Activated naive CD4-positive, alpha-beta T cell treated with anti-CD3 and anti-CD28 coated beads, Interleukin-2, amount 50 U/mL, for 24 hours (primary cell): Measurements from ENCODE around the gene SBK1.

Source experiments
- H3K27ac Mint-ChIP-seq: one replicate; pipeline ENCODE4 v1.8.0; 2021; ENCODE audit warnings: mild to moderate bottlenecking, mixed read lengths
- H3K27me3 Mint-ChIP-seq: one replicate; pipeline ENCODE4 v1.8.0; 2021; ENCODE audit warnings: mixed read lengths
- H3K36me3 Mint-ChIP-seq: one replicate; pipeline ENCODE4 v1.8.0; 2021; ENCODE audit warnings: mixed read lengths
- H3K4me1 Mint-ChIP-seq: one replicate; pipeline ENCODE4 v1.8.0; 2021; ENCODE audit warnings: mixed read lengths
- H3K4me3 Mint-ChIP-seq: one replicate; pipeline ENCODE4 v1.8.0; 2021; ENCODE audit warnings: mild to moderate bottlenecking, mixed read lengths
- H3K9me3 Mint-ChIP-seq: one replicate; pipeline ENCODE4 v1.8.0; 2021; ENCODE audit warnings: mixed read lengths

Gene SBK1

DNA sequence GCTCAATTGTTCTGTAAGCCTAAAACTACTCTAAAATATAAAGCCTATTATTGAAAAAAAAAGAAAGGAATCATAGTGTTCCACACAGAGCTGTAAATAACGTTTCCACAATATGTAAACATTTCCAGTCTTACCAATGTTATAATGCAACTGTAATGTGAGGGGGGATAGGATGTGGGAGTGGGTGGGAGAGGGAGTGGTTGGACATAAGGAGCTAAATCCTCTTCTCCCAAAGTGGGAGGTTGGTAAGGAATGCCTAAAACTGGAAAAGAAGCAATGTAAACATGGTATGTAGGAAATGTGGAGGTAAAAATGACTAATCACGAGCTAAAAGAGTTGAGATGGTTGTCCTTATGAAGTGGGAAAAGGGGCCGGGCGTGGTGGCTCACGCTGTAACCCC lies 17.6 kb upstream of the SBK1 start:
- H3K4me1 Mint-ChIP-seq = peaks cover 45% of the 10 kb centered on the region
- no peak overlapping the region for H3K4me3 Mint-ChIP-seq
- H3K9me3 Mint-ChIP-seq = no peaks in the 10 kb centered on the region
- H3K27me3 Mint-ChIP-seq = no peaks in the 10 kb centered on the region
- no peaks in the 10 kb centered on the region for H3K36me3 Mint-ChIP-seq
- H3K27ac Mint-ChIP-seq = peak overlapping the region; percentile 27

DNA sequence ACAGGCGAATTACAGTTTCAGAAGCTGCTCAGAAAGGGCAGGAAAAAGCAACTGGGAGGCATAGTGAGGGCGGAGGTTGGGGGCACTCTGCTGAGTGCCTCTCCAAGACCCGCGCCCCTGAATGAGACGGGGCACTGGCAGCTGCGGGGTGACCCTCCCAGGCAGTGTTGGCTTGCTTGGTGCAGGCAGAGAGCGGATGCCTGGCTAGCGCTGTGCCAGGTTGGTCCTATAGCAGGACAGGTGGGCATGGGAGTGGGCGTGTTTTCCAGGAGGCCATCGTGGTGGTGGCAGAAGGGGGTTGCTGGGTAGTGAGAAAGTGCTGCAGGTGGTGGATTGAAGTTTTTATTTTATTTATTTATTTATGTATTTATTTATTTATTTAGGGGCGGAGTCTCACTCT lies 16.0 kb upstream of the SBK1 start:
- Mint-ChIP-seq H3K4me1 (peaks cover 45% of the 10 kb centered on the region), H3K4me3 (peak overlapping the region; percentile 70), H3K36me3 (no peaks in the 10 kb centered on the region), H3K27me3 (no peaks in the 10 kb centered on the region), H3K9me3 (no peaks in the 10 kb centered on the region), H3K27ac (no peak overlapping the region)

DNA sequence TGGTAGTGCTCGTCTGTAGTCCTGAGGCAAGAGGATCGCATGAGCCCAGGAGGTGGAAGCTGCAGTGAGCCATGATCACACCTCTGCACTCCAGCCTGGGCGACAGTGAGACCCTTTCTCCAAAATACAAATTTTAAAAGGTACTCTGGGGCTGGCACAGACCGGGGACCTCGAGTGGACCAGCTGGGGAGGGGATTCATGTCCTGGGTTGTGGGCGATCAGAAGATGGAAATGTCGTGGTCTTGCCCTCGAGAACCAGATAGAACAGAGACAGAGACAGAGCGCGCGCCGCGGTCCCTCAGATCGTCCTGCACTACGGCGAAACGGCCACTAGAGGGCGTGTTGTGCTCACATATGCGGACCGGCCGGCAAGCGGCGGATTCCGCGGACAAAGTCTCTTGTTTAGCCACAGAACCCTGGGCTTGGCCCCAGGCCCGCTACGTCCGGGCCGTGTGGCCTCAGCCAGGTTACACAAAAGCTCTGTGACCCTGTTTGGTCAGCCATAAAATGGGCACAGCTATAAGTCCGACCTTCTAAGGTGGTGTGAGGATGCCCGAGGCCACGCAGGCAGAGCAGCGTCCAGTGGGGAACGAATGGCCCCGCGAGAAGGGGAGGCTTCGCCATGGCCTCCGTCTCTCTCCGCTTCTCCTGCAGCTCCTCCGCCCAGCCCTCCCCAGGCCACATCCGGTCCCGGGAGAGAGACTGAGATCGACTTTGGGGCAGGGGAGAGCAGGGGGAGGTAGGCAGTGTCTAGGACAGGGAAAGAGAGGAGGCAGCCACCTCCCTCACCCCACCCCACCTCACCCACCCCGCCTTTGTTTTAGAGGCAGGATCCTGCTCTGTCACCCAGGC lies 14.6 kb upstream of the SBK1 start:
- Mint-ChIP-seq H3K4me3 (peak overlapping the region; percentile 78), H3K27ac (peak overlapping the region; percentile 62), H3K36me3 (no peaks in the 10 kb centered on the region), H3K27me3 (no peaks in the 10 kb centered on the region), H3K4me1 (peaks cover 45% of the 10 kb centered on the region), H3K9me3 (no peaks in the 10 kb centered on the region)

DNA sequence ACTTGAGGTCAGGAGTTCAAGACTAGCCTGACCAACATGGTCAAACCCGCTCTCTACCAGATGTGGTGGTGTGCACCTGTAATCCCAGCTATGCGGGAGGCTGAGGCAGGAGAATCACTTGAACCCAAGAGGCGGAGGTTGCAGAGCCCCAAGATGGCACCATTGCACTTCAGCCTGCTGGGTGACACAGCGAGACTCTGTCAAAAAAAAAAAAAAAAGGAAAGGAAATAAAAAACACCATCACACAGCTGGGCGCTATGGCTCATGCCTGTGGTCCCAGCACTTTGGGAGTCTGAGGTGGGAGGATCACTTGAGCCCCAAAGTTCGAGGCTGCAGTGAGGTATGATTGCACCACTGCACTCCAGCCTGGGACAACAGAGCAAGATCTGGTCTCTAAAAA lies 13.3 kb upstream of the SBK1 start:
- no peak overlapping the region for H3K27ac Mint-ChIP-seq
- H3K4me1 Mint-ChIP-seq = peaks cover 41% of the 10 kb centered on the region
- no peaks in the 10 kb centered on the region for H3K36me3 Mint-ChIP-seq

DNA sequence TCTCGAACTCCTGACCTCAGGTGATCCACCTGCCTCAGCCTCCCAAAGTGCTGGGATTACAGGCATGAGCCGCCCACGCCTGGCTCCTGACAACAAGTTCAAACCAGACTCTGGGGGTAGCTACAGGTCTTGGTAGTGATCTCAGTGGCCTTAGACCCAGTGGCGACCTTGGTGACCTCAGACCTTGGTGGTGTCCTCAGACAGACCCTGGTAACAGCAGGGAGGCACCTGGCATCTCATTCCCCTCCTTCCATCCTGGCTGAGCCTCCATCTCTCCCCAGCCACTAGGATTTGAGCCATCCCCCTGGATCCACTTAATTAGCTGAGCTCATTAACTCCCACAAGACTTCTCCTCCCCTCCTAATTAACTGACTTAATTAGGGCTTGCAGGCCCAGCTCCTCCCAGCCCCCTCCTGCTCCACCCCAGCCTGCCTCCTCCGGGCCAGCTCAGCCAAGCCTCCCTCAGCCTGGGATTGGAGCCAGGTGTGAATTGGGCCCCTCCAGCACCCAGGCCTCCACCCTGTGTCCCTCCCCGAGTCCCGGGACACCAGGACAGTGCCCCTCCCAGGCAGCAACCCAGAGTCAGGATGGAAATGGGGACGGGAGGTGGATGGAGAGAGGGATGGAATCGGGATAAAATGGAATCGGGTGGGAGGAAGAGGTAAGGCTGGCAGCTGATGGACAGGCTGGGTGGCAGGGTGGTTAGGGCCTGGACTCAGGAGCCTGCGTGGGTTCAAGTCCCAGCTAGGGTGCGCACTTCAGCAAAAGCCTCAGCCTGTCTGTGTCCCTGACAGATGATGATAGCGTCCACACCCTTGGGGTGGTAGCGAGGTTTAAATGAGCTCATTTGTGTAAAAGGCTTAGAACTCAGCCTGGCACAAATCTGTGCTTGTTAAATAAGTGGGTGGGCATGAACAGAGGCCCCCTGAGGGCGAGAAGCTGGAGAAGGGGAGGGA lies 11.2 kb upstream of the SBK1 start:
- no peak overlapping the region for H3K27ac Mint-ChIP-seq
- H3K27me3 Mint-ChIP-seq = no peaks in the 10 kb centered on the region
- no peaks in the 10 kb centered on the region for H3K36me3 Mint-ChIP-seq
- H3K4me3 Mint-ChIP-seq = no peak overlapping the region
- peaks cover 30% of the 10 kb centered on the region for H3K4me1 Mint-ChIP-seq
- no peaks in the 10 kb centered on the region for H3K9me3 Mint-ChIP-seq

More for the DNA sequence above, 13.3 kb upstream of the SBK1 start:
- Mint-ChIP-seq H3K4me3 (peak overlapping the region; percentile 19), H3K9me3 (no peaks in the 10 kb centered on the region), H3K27me3 (no peaks in the 10 kb centered on the region)

DNA sequence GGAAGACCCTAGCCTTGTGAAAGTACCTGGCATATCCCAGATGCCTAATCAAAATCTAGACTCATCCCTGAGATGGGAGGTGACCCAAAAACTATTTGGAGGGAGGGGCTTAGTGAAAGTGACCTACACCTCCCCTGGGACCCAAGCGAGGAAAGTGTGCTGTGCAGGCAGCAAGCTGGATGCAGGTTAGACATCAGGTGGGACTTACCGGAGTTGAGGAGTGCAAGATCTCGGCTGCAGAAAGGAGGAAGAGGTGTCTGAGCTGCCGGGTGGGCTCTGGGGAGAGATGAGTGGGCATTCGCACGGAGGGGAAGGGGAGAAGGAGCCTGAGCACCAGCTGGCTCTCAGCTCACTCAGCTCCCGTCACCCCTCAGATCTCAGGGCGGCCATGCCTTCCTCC lies 10.3 kb upstream of the SBK1 start:
- Mint-ChIP-seq H3K4me1 (peaks cover 23% of the 10 kb centered on the region), H3K9me3 (no peaks in the 10 kb centered on the region), H3K36me3 (no peaks in the 10 kb centered on the region), H3K27ac (no peak overlapping the region), H3K4me3 (no peak overlapping the region), H3K27me3 (no peaks in the 10 kb centered on the region)

DNA sequence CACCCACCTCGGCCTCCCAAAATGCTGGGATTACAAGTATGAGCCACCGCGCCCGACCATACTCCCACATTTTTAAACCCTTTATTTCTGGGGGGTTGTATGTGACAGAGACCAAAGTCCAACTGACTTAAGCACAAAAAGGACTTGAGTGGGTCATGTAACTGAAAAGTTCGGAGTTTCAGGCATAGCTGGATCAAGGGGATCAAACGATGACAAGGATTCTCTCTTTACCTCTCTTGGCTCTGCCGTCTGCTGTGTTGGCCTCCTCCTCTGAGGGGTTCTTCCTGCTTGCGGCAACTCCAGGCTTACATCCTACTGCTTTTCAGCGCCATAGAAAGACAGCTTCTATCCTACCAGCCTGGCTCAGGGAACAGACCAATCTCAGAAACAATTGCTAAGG lies 9.2 kb upstream of the SBK1 start:
- no peak overlapping the region for H3K4me3 Mint-ChIP-seq
- H3K9me3 Mint-ChIP-seq = no peaks in the 10 kb centered on the region
- no peaks in the 10 kb centered on the region for H3K36me3 Mint-ChIP-seq
- H3K27me3 Mint-ChIP-seq = no peaks in the 10 kb centered on the region
- peaks cover 17% of the 10 kb centered on the region for H3K4me1 Mint-ChIP-seq
- no peak overlapping the region for H3K27ac Mint-ChIP-seq

DNA sequence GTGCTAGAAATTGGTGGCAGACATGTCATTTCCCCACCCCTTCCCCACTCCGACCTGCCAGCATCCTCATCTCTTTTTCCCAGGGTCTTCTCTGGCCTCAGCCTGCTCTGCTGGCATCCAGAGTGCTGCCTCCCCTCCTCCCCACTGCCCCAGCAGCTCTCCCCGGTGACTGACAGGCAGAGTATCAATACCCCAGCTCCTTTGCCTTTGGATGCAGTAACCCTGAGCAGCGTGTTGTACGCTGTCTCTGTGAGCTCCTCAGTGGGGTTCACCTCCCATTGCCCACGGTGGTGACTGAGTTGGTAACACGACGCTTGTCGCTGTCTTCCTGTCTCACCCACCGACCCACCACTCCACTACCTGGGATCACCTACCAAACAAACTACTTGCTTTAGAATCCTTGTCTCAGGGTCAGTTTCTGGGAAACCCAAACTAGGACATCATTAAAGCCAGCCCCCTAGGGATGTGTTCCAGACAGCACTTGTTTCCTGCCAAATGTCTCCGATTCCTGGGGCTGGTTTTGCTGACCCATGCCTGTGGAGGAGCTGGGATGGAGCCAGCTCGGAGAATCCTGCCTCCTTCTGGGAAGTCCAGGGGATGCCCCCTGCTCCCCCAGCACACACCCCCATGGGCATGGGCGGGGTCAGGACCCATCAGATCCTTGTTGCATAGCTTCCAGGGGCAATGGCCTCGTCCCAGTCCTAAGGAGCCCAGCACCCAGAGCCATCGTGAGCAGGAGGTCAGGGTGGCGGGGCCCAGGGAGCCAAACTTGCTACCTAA lies 8.3 kb upstream of the SBK1 start:
- Mint-ChIP-seq H3K36me3 (no peaks in the 10 kb centered on the region), H3K27ac (no peak overlapping the region), H3K9me3 (no peaks in the 10 kb centered on the region), H3K4me3 (no peak overlapping the region), H3K27me3 (no peaks in the 10 kb centered on the region), H3K4me1 (peaks cover 17% of the 10 kb centered on the region)

DNA sequence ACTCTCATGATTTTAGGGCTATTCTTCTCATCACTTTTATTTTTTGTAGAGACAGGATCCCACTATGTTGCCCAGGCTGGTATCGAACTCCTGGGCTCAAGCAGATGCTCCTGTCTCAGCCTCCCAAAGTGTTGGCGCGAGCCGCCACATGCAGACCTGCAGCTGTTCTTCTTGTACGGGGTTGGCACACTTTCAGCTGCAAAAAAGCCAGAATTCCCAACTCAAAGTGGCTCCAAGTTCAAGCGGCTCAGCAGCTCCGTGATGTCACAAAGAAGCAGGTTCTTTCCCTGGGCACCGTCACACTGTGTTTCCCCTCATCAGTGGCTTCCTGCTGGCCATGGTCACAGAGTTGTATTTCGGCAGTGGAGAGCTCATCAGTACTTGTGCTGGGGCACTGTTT lies 6.7 kb upstream of the SBK1 start:
- H3K36me3 Mint-ChIP-seq = no peaks in the 10 kb centered on the region
- H3K4me3 Mint-ChIP-seq = no peak overlapping the region
- no peaks in the 10 kb centered on the region for H3K9me3 Mint-ChIP-seq
- H3K27me3 Mint-ChIP-seq = no peaks in the 10 kb centered on the region
- no peak overlapping the region for H3K27ac Mint-ChIP-seq
- H3K4me1 Mint-ChIP-seq = peaks cover 27% of the 10 kb centered on the region

DNA sequence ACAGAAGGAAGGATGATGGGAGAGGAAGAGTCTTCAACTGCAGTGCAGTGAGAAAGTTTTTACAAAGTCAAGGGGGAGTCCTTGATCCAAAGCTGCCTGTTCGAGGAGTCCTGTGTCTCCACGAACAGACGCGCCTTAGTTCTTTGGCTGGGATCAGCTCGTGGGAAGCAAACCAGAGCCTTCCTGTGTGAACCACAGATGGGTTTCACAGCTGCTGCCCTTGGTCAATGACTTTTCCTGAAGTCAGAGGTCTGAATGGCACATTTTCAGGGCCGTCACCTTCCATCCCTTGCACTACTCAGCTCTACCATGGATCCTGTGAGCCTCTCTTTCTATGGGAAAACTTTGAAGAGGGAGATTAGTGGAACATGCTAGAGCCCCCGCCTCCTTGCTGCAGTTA lies 4.2 kb upstream of the SBK1 start:
- Mint-ChIP-seq H3K9me3 (no peaks in the 10 kb centered on the region), H3K4me3 (no peak overlapping the region), H3K4me1 (peaks cover 39% of the 10 kb centered on the region), H3K27me3 (no peaks in the 10 kb centered on the region), H3K27ac (no peak overlapping the region), H3K36me3 (no peaks in the 10 kb centered on the region)

DNA sequence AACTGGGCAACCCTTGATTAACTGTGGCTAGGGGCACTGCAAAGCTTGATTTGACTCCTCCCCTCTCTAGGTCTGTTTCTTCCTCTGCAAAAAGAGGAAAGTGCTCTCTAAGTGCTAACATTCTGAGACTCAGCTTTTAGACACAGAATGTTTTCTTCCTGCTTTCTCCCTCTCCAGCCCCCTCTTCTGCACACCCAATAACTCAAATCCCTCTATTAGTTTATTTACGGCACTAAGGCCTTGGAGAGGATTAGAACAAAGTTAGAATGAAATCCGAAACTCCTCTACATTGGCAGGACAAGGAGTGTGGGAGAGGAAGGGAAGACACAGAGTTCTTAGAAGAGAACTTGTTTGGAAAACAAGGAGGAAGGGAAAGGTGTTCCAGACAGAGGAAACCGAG lies 3.3 kb upstream of the SBK1 start:
- Mint-ChIP-seq H3K4me3 (no peak overlapping the region), H3K27ac (no peak overlapping the region), H3K27me3 (no peaks in the 10 kb centered on the region), H3K9me3 (no peaks in the 10 kb centered on the region), H3K36me3 (no peaks in the 10 kb centered on the region), H3K4me1 (peaks cover 44% of the 10 kb centered on the region)

DNA sequence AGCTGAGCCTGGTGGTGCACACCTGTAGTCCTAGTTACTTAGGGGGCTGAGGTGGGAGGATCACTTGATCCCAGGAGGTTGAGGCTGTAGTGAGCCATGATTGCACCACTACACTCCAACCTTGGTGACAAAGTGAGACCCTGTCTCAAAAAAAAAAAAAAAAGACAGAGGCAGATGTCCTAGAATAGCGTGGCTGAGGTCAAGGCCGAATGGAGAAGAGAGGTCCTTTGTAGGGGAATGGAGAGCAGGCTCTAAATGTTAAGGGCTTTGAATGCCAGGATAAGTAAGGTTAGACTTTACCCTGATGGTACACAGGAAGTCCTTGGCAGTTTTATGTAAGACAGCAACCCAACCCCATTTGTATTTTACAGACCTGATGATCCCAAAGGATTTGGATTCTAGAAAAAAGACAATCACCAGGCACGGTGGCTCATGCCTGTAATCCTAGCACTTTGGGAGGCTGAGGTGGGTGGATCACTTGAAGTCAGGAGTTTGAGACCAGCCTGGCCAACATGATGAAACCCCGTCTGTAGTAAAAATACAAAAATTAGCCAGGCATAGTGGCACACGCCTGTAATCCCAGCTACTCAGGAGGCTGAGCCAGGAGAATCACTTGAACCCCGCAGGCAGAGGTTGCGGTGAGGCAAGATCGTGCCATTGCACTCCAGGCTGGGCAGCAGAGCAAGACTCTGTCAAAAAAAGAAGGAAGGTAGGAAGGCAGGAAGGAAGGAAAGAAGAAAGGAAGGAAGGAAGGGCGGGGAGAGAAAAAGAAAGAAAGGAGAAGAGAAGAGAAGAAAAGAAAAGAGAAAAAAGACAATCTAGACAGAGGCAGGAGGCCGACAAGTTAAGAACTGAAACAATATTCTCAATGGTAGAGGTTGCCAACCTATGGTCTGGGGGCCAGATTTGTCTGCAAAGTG lies 2.1 kb upstream of the SBK1 start:
- Mint-ChIP-seq H3K36me3 (no peaks in the 10 kb centered on the region), H3K9me3 (no peaks in the 10 kb centered on the region), H3K27ac (peak overlapping the region; percentile 74), H3K27me3 (no peaks in the 10 kb centered on the region), H3K4me1 (peaks cover 56% of the 10 kb centered on the region), H3K4me3 (no peak overlapping the region)

DNA sequence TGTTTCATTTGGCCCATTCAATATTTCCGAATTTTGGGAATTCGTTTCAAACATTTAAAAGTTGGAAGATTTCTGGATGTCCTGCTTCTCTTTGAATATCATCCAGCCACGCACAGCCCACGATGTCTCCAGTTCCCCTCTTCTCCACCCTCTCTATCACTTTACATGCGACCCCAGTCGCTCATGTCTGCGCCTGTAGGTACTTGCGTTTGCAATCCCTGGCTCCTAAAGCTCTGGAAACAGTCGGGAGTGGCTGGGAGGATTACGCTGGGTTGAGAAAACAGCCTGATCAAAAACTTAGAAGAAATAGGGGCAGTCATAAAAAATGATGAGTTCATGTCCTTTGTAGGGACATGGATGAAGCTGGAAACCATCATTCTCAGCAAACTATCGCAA lies 1.5 kb upstream of the SBK1 start:
- Mint-ChIP-seq H3K9me3 (no peaks in the 10 kb centered on the region), H3K27me3 (no peaks in the 10 kb centered on the region), H3K27ac (peak overlapping the region; percentile 60)

DNA sequence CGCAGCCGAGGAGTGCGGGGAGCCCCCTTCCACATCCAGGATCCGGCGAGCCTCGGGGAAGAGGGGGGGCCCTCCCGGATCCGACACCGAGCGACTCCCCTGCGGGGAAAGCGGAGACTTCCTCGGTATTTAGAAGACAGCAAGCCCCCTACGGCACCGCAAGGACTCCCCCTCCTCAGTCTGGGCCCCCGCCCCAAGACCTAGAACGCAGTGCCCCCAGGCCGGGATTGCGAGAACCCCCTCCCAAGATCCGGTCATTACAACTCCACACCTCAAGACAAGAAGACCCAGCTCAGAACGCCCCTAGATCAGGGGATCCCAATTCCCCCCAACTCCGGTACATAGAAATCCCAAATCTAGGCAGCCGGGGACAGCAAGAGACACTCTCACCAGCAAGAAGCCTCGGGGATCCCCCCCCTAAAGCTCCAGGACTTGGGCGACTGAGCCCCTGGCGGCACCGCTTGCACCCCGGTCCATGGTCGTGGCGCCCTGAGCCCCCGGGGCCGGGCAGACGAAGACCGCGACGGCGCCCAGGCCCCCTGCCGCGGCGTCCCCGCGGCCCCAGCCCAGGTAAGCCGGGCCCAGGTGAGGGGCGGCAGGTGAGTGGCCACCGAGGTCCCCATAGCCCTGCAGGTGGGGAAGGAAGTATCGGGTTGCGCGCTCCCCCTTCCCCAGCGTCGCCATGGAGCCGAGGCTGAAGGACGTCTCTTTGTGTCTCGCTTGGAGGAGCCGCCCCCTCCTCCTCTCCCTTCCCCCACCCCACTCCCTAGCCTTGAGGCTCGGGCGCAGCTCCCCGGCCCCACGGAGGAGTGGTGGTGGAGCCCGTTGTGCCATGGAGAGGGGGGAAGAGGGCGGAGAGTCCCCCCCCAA lies 641 bp downstream of the SBK1 start:
- peaks cover 76% of the 10 kb centered on the region for H3K4me1 Mint-ChIP-seq
- peak overlapping the region; percentile 90 for H3K4me3 Mint-ChIP-seq
- no peaks in the 10 kb centered on the region for H3K36me3 Mint-ChIP-seq
- peak overlapping the region; percentile 88 for H3K27ac Mint-ChIP-seq
- no peaks in the 10 kb centered on the region for H3K27me3 Mint-ChIP-seq
- H3K9me3 Mint-ChIP-seq = no peaks in the 10 kb centered on the region

More for the DNA sequence above, 1.5 kb upstream of the SBK1 start:
- H3K4me1 Mint-ChIP-seq = peaks cover 62% of the 10 kb centered on the region
- no peaks in the 10 kb centered on the region for H3K36me3 Mint-ChIP-seq
- H3K4me3 Mint-ChIP-seq = peak overlapping the region; percentile 15
